ENCODE measurements around the gene PPP2R5A. TPM values are rescaled to one million over a fixed set of nuclear protein-coding genes. Genes with fewer than 3 reads are reported as not detected.

The PPP2R5A gene
- total RNA-seq, 4 donors from 2014 or later: 32.2 to 68.3 (median 51.8) TPM

DNA sequence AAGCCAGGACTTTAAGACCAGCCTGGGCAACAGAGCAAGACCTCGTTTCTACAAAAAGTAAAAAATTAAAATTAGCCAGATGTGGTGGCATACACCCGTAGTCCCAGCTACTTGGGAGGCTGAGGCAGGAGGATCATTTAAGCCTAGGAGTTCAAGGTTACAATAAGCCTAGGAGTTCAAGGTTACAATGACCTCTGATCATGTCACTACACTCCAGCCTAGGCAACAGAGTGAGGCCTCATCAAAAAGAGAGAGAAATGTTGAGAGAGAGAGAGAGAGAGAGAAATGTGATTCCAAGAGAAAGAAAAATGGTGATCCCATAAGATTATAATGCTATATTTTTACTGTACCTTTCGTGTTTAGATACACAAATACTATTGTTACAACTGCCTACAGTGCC, 69.3 kb downstream of the PPP2R5A start:
- intact Hi-C loops (cut with DNase I; ENCODE audit: low total_unique reads): no loop called here
- TF ChIP-seq, protein P1, sequence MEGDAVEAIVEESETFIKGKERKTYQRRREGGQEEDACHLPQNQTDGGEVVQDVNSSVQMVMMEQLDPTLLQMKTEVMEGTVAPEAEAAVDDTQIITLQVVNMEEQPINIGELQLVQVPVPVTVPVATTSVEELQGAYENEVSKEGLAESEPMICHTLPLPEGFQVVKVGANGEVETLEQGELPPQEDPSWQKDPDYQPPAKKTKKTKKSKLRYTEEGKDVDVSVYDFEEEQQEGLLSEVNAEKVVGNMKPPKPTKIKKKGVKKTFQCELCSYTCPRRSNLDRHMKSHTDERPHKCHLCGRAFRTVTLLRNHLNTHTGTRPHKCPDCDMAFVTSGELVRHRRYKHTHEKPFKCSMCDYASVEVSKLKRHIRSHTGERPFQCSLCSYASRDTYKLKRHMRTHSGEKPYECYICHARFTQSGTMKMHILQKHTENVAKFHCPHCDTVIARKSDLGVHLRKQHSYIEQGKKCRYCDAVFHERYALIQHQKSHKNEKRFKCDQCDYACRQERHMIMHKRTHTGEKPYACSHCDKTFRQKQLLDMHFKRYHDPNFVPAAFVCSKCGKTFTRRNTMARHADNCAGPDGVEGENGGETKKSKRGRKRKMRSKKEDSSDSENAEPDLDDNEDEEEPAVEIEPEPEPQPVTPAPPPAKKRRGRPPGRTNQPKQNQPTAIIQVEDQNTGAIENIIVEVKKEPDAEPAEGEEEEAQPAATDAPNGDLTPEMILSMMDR (IDR thresholded peaks at IDR 0.05): no peak
- no peak for TF ChIP-seq EP300 (IDR thresholded peaks at IDR 0.05; ENCODE audit: low read depth)
- in situ Hi-C loops (cut with MboI; ENCODE audit: low pct_ligation_motif_present in 1 of 4, low pct_unique_long_range_greater_than_20kb in 1 of 4, low sequenced_read_pairs in 3 of 4): loop anchor here in 2 of 4 donors (25.0 kb wide), 1 partner anchor 292 kb away; no protein-coding TSS in a partner anchor

DNA sequence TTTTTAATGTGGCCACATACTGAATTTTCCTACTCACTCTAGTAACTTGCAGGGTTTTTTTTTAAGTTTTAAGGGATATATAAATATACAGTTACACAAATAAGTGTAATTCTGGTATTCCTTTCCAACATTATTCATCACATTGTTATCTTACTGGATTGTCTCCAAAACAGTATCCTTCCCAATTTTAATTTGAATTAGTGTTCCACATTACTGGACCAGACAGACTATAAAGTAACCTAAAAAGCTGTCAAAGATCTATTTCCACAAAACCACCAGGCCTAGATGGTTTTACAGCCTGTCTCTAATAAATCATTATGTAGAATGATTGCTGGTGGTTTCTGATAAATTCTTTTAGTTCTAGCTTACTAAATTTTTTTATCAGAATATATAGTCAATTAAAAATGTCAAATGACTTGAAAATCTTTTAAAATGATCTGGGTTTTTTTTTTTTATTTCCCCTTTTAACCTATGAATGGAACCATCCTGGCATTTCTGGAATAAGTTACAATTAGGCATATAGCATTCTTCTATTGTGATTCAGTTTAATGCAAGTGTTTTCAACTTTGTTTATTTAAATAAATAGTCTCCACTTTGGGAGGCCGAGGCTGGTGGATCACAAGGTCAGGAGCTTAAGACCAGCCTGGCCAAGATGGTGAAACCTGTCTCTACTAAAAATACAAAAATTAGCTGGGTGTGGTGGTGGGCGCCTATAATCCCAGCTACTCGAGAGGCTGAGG, 70.2 kb downstream of the PPP2R5A start:
- TF ChIP-seq POLR2A (IDR thresholded peaks at IDR 0.05): no peak
- TF ChIP-seq EP300 (IDR thresholded peaks at IDR 0.05; ENCODE audit: low read depth): no peak
- TF ChIP-seq POLR2AphosphoS5 (IDR thresholded peaks at IDR 0.05): no peak
- TF ChIP-seq, protein P1 (IDR thresholded peaks at IDR 0.05): no peak
- 91% methylated on average over 3 of the region's 3 CpGs; no CpG with 5 or more reads in 1 of the 2 donors for WGBS, 2 donors (ENCODE audit: low coverage in 1 of 2)
- H3K4me1 ChIP-seq: no peaks in the 10 kb centered on the region
- in situ Hi-C loops (cut with MboI; ENCODE audit: low pct_ligation_motif_present in 1 of 4, low pct_unique_long_range_greater_than_20kb in 1 of 4, low sequenced_read_pairs in 3 of 4): loop anchor here in 2 of 4 donors (25.0 kb wide), 1 partner anchor 293 kb away; no protein-coding TSS in a partner anchor
- H3K36me3 ChIP-seq: peaks cover 0 to 46% (median 19%) of the 10 kb centered on the region in 4 donors
- intact Hi-C loops (cut with DNase I; ENCODE audit: low total_unique reads): no loop called here
- H3K4me3 ChIP-seq: no peak overlapping the region
- no peak overlapping the region for H3K27ac ChIP-seq
- H3K9me3 ChIP-seq: no peaks in the 10 kb centered on the region
- H3K27me3 ChIP-seq: no peaks in the 10 kb centered on the region
- DNase-seq: no peak

More for the DNA sequence above, 69.3 kb downstream of the PPP2R5A start:
- H3K4me1 ChIP-seq: no peaks in the 10 kb centered on the region
- no peak overlapping the region for H3K27ac ChIP-seq
- H3K36me3 ChIP-seq: peaks cover 0 to 43% (median 15%) of the 10 kb centered on the region in 4 donors
- H3K4me3 ChIP-seq: no peak overlapping the region
- no peaks in the 10 kb centered on the region for H3K9me3 ChIP-seq
- no peaks in the 10 kb centered on the region for H3K27me3 ChIP-seq
- 82 to 90% methylated on average over 3 of the region's 3 CpGs for WGBS, 2 donors (ENCODE audit: low coverage in 1 of 2)
- no peak for DNase-seq

DNA sequence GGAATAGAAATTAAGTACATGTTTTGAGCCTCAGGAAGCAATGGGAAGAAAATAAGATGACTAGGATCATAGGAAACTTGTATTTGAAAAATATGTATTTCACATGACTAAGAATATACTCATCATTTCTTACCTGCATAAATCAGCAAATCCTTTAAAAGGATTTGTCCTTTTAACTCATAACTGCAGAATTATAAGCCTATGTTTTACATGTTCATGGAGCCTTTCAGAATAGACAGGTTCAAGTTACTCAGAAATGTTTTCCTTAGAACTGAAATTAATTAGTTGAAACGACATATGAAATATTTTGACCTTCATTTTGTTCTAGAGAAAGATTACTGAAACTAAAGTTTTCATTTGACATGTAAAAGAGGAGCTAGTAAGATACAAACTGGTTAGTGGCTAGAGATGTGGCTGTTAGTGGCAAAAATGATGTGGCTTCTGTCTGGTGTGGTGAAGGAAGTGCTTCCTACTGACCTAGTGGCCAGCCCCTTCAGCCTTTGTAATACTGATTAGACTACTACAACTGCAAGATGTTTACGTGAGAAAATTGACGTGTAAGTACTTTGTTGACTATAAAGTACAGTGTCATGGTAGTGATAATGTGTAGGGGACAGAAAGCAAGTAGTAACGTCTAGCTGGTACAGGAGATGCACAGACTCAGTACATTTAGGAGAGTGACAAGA, 74.7 kb downstream of the PPP2R5A start:
- H3K27ac ChIP-seq: no peak overlapping the region
- 64 to 66% methylated on average over 4 of the region's 4 CpGs for whole genome bisulfite sequencing, 2 donors (ENCODE audit: low coverage in 1 of 2)

More for the DNA sequence above, 74.7 kb downstream of the PPP2R5A start:
- no peak for TF ChIP-seq EP300 (IDR thresholded peaks at IDR 0.05; ENCODE audit: low read depth)
- no peak for TF ChIP-seq POLR2AphosphoS5 (IDR thresholded peaks at IDR 0.05)
- TF ChIP-seq, protein P1 (IDR thresholded peaks at IDR 0.05): no peak
- no peak for TF ChIP-seq POLR2A (IDR thresholded peaks at IDR 0.05)
- intact Hi-C loops (cut with DNase I; ENCODE audit: low total_unique reads): no loop called here
- DNase-seq: no peak
- Histone ChIP-seq H3K36me3 (peaks cover 0 to 47% (median 23%) of the 10 kb centered on the region in 4 donors), H3K4me3 (no peak overlapping the region), H3K9me3 (no peaks in the 10 kb centered on the region), H3K4me1 (no peaks in the 10 kb centered on the region), H3K27me3 (no peaks in the 10 kb centered on the region)
- in situ Hi-C loops (cut with MboI; ENCODE audit: low pct_ligation_motif_present in 1 of 4, low pct_unique_long_range_greater_than_20kb in 1 of 4, low sequenced_read_pairs in 3 of 4): loop anchor here in 2 of 4 donors (25.0 kb wide), 1 partner anchor 298 kb away; no protein-coding TSS in a partner anchor
